Immature natural killer cell (primary cell): ENCODE results near the gene MRPL45. TPM values are rescaled to one million over a fixed set of nuclear protein-coding genes. Genes with fewer than 3 reads are reported as not detected.
A peak's percentile ranks its signal among the peaks of the same experiment; 100 is the strongest.
"Not testable (repeated sequence)": the region's sequence is repeated elsewhere in the genome, so short reads cannot be mapped to it uniquely, and the experiment has no call there.

Source experiments
- DNase-seq, 3 donors: peaks; one replicate each; pipeline ENCODE4 v3.0.0; 2022; ENCODE audit warnings: mixed read lengths in 1 of 3
- H3K27ac Mint-ChIP-seq, 6 donors: one replicate each; pipeline ENCODE4 v1.8.0; 2020; ENCODE audit warnings: mixed read lengths in 6 of 6, mild to moderate bottlenecking in 5 of 6, inconsistent platforms in 4 of 6, moderate library complexity in 3 of 6
- H3K27me3 Mint-ChIP-seq, 3 donors: one replicate each; pipeline ENCODE4 v1.8.0; 2020 to 2021; ENCODE audit warnings: low read depth in 3 of 3, mild to moderate bottlenecking in 3 of 3, mixed read lengths in 3 of 3, moderate library complexity in 3 of 3, inconsistent platforms in 1 of 3
- H3K36me3 Mint-ChIP-seq, 3 donors: one replicate each; pipeline ENCODE4 v1.8.0; 2020; ENCODE audit warnings: mixed read lengths in 3 of 3, inconsistent platforms in 2 of 3, mild to moderate bottlenecking in 2 of 3
- H3K4me1 Mint-ChIP-seq, 2 donors: one replicate each; pipeline ENCODE4 v1.8.0; 2020; ENCODE audit warnings: inconsistent platforms in 2 of 2, mild to moderate bottlenecking in 2 of 2, mixed read lengths in 2 of 2, moderate library complexity in 1 of 2
- H3K4me3 Mint-ChIP-seq, 5 donors: one replicate each; pipeline ENCODE4 v1.8.0; 2020; ENCODE audit warnings: mild to moderate bottlenecking in 5 of 5, mixed read lengths in 5 of 5, inconsistent platforms in 3 of 5, moderate library complexity in 3 of 5
- H3K9me3 Mint-ChIP-seq, 6 donors: one replicate each; pipeline ENCODE4 v1.8.0; 2020; ENCODE audit warnings: mild to moderate bottlenecking in 6 of 6, mixed read lengths in 6 of 6, inconsistent platforms in 4 of 6, moderate library complexity in 3 of 6
- polyA plus RNA-seq, 3 donors: library from polyadenylated mRNA; unstranded; fragments of 300-500 nt; fragmentation: Illumina TruSeq; gene quantifications; one replicate each; pipeline ENCODE4 v1.2.3, GENCODE V29; 2021

The MRPL45 gene
- 10 to 100 TPM; 18.4 to 27.8 (median 26.6) TPM for polyA plus RNA-seq

DNA sequence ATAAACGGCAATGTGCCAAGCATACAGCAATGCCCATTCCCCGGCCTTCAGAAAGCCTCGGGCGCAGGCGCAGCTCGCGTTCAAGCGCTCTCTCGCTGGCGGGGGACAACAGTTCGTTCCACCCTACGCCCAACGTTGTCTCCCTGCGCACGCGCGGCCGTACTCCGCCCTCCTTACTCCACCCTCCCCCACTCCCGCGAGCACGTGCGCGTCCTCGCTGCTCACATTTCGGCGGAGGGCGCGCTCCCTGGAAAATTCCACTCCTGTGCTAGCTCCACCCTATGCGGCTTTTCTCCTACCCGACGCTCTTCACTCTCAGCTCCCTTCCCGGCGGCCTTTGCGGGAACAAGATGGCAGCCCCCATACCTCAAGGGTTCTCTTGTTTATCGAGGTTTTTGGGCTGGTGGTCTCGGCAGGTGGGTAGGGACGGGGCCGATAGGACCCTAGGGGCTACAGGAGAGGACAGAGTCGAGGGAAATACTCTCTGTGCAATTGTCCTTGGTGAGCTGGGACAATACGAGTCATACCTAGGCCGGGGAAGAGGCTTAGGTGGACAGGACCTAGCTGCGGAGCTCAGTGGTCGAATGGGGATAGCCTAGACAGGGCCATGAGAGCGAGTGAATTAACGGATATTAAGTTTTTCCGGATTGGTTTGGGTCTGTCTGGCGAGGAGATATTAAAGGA is at the start of gene MRPL45:
Gene MRPL45 (plus strand): TSS at position 335 of the 684 bp plus-strand sequence. CDS start 16 bp downstream, at position 351.
- not testable (repeated sequence) for H3K9me3 Mint-ChIP-seq, H3K27me3 Mint-ChIP-seq, H3K36me3 Mint-ChIP-seq
- peak within 1 kb of the TSS; percentile 92 to 97 (median 96) for H3K27ac Mint-ChIP-seq
- peaks cover 7 to 14% of the 10 kb centered on the region in 2 donors for H3K4me1 Mint-ChIP-seq
- peak within 1 kb of the TSS; percentile 89 to 96 (median 95) for H3K4me3 Mint-ChIP-seq
- peak; percentile 95 to 96 (median 95) for DNase-seq

DNA sequence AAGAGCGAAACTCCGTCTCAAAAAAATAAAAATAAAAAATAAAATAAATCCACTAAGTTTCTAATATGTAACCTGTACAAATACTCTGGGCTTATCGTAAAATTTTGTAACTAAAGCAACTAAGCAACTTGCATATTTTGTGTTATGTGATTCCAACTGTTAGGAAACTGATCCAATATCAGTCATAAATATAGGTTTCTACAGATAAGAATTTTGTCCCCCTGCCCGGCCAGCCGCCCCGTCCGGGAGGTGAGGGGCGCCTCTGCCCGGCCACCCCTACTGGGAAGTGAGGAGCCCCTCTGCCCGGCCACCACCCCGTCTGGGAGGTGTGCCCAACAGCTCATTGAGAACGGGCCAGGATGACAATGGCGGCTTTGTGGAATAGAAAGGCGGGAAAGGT is 43.8 kb upstream of the MRPL45 start:
- H3K4me1 Mint-ChIP-seq, result peaks cover 15 to 16% of the 10 kb centered on the region in 2 donors
- not testable (repeated sequence) for H3K27ac Mint-ChIP-seq, H3K27me3 Mint-ChIP-seq, H3K36me3 Mint-ChIP-seq, H3K4me3 Mint-ChIP-seq, DNase-seq, H3K9me3 Mint-ChIP-seq

DNA sequence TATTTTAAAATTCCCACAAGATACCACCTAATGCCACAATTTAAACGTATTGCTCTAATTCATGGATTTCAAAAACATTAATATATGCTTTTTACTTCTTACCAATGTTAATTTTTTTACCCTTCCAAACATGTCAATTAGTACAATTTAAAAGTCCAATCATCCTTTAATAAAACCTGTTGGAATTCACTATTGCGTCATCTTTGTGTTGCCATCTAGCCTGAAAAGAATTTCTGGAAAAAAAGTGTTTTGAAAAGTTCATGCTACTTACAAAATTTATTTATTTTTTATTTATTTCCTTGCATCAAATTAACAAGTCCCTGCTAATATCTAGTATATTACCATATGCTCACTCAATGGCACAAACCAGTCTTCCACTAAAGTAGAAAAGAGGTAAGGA is 42.6 kb upstream of the MRPL45 start:
- not testable (repeated sequence) for H3K4me3 Mint-ChIP-seq, H3K36me3 Mint-ChIP-seq, H3K27ac Mint-ChIP-seq, H3K9me3 Mint-ChIP-seq, DNase-seq, H3K27me3 Mint-ChIP-seq
- H3K4me1 Mint-ChIP-seq, result peaks cover 15 to 16% of the 10 kb centered on the region in 2 donors

DNA sequence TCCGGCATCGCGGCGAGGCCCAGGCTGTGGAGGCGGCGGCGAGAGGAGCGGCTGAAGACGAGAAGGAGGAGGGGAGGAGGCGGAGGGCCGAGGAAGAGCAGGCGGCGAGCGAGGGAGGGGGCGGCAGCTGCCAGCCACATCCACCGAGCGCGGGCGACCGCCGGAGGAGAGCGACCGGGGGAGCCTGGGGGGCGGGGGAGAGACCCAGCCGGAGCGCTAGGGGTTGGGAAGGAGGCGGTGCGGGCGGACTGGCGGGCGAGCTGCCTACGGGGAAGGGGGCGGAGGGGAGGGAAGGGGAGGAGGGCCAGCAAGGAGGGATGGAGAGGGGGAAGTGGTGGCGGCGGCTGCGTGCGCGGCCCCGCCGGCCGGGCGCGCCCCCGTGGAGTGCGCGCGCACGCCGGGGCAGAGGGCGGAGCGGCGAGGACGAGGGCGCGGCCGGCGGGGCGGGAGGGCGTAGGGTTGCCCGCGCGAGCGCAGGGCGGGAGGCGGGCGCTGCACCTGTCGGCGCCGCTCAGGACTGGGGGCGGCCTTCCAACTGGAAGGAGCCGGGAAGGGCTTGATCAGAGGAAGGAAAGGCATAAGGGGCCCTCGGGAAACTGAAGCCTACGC is 39.9 kb upstream of the MRPL45 start:
- Mint-ChIP-seq H3K4me3 (peak overlapping the region; percentile 30 to 57 (median 41)), H3K4me1 (peaks cover 13 to 16% of the 10 kb centered on the region in 2 donors)
- not testable (repeated sequence) for H3K27ac Mint-ChIP-seq, H3K27me3 Mint-ChIP-seq, H3K9me3 Mint-ChIP-seq, H3K36me3 Mint-ChIP-seq
- DNase-seq, result peak; percentile 75 to 87 (median 82)

DNA sequence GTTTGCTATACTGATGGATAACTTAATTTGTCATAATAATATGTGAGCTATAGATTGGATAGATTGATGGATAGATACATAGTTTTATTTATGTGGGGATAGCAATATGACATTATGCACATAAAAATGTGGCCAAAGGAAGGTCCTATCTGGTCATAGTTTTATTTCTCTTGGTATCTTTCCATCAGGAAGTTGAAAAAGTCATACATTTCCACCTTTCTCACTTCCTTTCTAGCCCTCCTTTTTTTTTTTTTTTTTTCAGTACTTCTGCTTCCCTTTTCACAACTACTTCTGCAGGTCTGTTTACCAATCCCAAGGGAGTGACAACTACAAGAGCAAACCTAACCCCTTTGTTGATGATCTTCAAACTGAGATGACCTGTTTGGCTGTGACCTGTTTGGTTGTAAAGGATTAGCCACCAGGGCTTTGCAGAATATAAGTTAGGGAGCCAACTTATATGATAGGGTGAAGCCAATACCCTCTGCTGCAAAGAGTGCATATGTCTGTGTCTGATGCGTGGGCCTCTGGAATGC is 30.9 kb upstream of the MRPL45 start:
- not testable (repeated sequence) for H3K36me3 Mint-ChIP-seq, H3K4me3 Mint-ChIP-seq, H3K27me3 Mint-ChIP-seq, DNase-seq, H3K9me3 Mint-ChIP-seq, H3K4me1 Mint-ChIP-seq, H3K27ac Mint-ChIP-seq

DNA sequence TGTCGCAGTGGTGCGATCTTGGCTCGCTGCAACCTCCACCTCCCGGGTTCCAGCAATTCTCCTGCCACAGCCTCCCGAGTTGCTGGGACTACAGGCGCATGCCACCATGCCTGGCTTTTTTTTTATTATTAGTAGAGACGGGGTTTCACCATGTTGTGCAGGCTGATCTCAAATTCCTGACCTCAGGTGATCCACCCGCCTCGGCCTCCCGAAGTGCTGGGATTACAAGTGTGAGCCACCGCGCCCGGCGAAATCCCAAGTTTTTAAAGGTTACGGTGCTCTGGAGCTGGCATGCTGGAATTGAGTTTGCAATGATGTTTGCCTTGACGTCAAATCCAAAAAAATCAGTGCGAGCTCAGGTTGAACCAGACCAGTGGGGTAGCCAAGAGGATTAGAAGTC is 30.4 kb upstream of the MRPL45 start:
- H3K27me3 Mint-ChIP-seq, H3K9me3 Mint-ChIP-seq, H3K27ac Mint-ChIP-seq, DNase-seq, H3K36me3 Mint-ChIP-seq, H3K4me1 Mint-ChIP-seq, H3K4me3 Mint-ChIP-seq: not testable (repeated sequence)

DNA sequence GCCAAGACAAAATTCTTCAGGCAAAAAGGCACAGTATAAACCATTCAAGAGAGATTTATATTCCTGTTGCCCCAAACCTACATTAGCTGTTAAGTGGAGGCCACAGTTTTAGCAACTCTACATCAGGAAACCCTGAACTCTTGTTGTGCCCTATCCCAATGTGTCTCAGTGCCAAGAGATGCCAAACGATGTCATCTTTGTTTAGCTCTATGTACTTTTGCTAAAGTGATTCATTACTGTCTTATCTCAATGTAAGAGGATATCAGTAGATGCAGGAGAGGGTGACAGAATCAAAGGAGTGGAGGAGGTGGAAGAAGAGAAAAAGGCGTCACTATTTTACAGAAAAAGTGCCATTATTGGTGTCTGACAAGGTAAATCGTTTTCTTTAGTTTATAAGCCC is 28.8 kb upstream of the MRPL45 start:
- not testable (repeated sequence) for H3K9me3 Mint-ChIP-seq, H3K27ac Mint-ChIP-seq, H3K4me1 Mint-ChIP-seq, H3K4me3 Mint-ChIP-seq, H3K27me3 Mint-ChIP-seq, H3K36me3 Mint-ChIP-seq, DNase-seq

DNA sequence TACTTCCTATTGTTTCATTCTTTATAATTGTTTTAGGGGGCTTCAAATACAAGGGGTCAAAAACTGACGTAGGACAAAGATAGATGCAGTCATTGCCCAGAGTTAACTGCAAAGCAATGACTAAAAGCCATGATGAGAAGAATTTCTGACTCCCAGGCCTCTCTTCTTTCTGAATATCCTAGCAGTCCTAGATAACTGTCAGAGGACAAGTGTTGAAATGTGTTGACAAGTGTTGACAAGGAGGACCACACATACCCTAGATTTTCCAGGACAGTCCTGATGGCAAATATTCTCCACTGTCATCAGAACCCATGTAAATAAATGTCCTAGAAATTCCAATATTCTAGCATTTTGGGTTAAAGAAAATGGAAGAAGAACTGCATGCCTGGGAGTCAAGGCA is 27.9 kb upstream of the MRPL45 start:
- H3K36me3 Mint-ChIP-seq, H3K27ac Mint-ChIP-seq, H3K4me3 Mint-ChIP-seq, DNase-seq, H3K9me3 Mint-ChIP-seq, H3K4me1 Mint-ChIP-seq, H3K27me3 Mint-ChIP-seq: not testable (repeated sequence)

DNA sequence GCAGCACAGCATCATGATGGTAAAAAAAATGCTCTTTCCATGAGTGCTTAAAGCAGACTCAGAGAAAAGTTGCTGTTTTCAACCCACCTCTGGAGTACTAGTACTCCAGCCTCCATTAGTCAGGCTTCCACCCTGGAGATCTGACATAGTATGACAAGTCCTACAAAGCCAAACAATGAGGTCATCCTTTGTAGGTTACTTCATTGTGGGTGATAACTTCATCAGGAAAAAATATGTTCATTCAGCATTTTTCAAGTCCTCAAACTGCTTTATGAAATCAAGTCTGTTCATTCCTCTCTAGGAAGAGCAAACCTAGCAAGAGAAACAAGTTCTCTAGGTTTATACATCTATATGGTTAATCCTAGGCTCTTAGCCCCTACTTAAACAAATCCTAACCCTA is 27.4 kb upstream of the MRPL45 start:
- H3K27me3 Mint-ChIP-seq, H3K4me1 Mint-ChIP-seq, H3K36me3 Mint-ChIP-seq, H3K27ac Mint-ChIP-seq, H3K9me3 Mint-ChIP-seq, DNase-seq, H3K4me3 Mint-ChIP-seq: not testable (repeated sequence)

DNA sequence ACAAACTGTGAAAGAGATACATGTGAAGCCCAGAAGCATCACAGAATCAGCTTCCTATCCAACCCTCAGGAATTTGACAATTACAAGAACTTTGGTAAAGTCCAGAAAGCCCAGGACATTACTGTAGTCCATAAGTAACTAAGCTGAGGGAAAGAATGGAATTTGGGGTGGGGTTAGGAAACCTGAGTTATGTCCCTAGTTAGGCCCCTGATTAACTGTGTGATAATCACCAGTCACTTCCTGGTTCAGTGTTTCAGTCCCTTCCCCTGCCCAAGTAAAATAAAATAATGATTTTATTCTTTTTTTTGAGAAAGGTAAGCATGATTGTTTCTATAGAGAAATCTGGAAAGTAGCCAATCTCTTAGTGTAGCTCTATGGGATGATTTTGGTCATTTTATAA is 11.0 kb upstream of the MRPL45 start:
- H3K36me3 Mint-ChIP-seq, H3K27me3 Mint-ChIP-seq, H3K4me3 Mint-ChIP-seq, H3K27ac Mint-ChIP-seq, H3K4me1 Mint-ChIP-seq, DNase-seq, H3K9me3 Mint-ChIP-seq: not testable (repeated sequence)

DNA sequence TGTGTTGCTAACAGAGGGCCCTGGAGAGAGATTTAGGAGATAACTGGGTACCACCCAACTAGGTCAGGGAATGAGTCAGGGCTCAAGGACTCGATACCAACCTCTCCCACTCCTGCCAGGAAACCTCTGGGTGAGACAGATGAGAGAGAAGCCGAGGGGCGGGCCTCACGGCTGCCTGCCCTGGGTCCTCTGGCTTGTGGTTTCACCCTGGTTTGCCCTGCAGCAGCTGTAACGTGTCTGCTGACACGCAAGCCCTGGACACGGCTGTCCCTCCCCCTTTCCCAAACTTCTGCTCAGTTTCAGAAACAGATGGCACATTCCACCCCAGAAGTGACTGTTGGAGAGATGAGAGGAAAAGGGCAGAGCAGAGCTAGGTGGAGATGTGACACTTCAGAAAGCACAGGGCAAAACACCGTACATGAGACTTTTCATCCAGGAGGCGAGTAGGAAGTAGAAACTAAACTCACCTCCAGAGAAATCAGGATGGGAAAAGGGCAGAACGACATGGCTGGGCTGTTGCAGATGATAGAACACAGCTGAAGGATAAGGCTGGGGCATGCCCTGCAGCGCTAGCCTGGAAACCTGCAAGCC is 10.4 kb upstream of the MRPL45 start:
- H3K36me3 Mint-ChIP-seq, DNase-seq, H3K4me1 Mint-ChIP-seq, H3K27me3 Mint-ChIP-seq, H3K4me3 Mint-ChIP-seq, H3K9me3 Mint-ChIP-seq, H3K27ac Mint-ChIP-seq: not testable (repeated sequence)

DNA sequence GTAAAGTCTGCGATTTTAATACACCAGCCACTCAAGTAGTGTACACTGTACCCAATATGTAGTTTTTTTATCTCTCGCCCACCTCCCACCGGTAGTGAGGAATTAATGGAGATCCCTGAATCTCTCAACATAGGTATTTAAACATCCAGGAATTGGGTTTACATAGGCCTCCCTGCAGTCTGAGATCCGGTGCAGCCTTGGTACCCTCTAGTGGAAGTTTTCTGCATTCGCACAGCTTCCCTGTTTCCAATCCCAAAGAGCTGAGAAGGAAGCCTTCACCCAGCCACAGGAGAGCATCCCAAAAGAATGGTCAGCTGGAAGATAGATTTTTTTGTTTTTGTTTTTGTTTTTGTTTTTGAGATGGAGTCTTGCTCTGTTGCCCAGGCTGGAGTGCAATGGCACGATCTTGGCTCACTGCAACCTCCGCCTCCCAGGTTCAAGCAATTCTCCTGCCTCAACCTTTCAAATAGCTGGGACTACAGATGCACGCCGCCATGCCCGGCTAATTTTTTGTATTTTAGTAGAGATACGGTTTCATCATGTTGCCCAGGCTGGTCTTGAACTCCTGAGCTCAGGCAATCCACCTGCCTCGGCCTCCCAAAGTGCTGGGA is 8.6 kb upstream of the MRPL45 start:
- not testable (repeated sequence) for H3K27me3 Mint-ChIP-seq, H3K9me3 Mint-ChIP-seq, H3K4me3 Mint-ChIP-seq, DNase-seq, H3K4me1 Mint-ChIP-seq, H3K36me3 Mint-ChIP-seq, H3K27ac Mint-ChIP-seq

DNA sequence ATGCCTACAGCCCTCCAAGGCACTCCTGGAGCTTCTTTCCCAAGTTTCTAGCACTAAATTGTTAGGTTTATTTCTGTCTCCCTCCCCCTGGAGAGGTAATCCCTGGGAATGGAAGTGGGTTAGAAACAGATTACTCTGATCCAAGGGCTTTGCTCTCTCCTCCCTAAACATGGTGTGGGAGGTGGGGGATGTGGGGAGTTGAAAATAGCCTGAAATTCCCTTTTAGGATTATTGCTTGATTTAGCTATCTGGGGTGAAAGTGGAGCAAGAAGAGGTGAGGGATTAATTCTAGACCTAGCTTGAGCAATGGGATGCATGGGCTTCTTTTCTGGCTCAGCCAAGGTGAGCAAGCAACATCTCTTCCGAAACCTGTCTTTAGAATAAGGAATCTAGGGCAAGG is 7.2 kb upstream of the MRPL45 start:
- H3K4me1 Mint-ChIP-seq, H3K27ac Mint-ChIP-seq, H3K36me3 Mint-ChIP-seq, H3K27me3 Mint-ChIP-seq, H3K4me3 Mint-ChIP-seq, H3K9me3 Mint-ChIP-seq, DNase-seq: not testable (repeated sequence)

DNA sequence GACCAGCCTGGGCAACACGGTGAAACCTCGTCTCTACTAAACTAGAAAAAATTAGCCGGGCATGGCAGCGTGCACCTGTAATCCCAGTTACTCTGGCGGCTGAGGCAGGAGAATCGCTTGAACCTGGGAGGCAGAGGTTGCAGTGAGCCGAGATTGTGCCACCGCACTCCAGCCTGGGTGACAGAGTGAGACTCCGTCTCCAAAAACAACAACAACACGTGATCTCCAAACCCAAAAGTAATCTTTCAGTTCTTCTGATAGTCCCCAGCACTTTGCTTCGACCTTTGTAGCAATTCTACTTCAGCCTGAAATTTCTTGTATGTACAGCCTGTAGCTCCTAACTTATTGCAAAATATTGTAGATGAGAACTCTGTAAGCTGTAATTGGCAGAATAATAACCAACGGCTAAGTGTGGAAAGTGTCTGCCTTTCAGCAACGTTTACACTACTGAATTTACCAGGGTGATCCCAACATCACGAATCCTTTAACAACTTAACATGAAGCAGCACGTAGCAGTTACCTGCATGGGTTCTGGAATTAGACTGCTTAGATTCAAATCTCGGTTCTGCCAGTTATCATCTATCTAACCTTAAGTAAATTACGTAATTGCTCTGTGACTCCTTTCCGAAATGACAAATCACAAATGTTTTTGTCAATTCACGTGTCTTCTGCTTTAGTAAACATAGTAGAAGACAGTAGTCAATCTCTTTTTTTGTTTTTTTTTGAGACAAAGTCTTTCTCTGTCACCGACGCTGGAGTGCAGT is 1.2 kb upstream of the MRPL45 start:
- not testable (repeated sequence) for H3K27me3 Mint-ChIP-seq, DNase-seq, H3K36me3 Mint-ChIP-seq, H3K9me3 Mint-ChIP-seq
- Mint-ChIP-seq H3K4me3 (peak overlapping the region; percentile 36 to 96 (median 95)), H3K4me1 (peaks cover 7 to 14% of the 10 kb centered on the region in 2 donors), H3K27ac (peak overlapping the region in 5 of 6 donors; percentile 19 to 96 (median 51))
